Measurements from ENCODE around the gene EPHA5.

Gene EPHA5

GRCh38 chr4:65656008-65656407 lies 14.3 kb downstream of the EPHA5 start:
- no peak for TF ChIP-seq CTCF (IDR thresholded peaks at IDR 0.05; ENCODE audit: control extremely low read depth, extremely low read depth, low read depth, missing control alignments)
- ChIA-PET CTCF (interaction anchor here (1.5 kb wide), 1 partner anchor 20 kb away, joined by 3 read pairs; no protein-coding TSS in a partner anchor), POLR2A (no interaction called here)
- DNase-seq (ENCODE audit: extremely low spot score), result no peak

- TF ChIP-seq CTCF (IDR thresholded peaks at IDR 0.05; ENCODE audit: control extremely low read depth, extremely low read depth, low read depth, missing control alignments), result no peak
- POLR2A ChIA-PET, result no interaction called here
- CTCF ChIA-PET, result interaction anchor here (1.5 kb wide), 1 partner anchor 19 kb away, joined by 3 read pairs; no protein-coding TSS in a partner anchor
- DNase-seq (ENCODE audit: extremely low spot score), result no peak
Observed at GRCh38 chr4:65654976-65655375, 15.3 kb downstream of the EPHA5 start.

- ChIA-PET POLR2A (no interaction called here), CTCF (no interaction called here)
- TF ChIP-seq CTCF (IDR thresholded peaks at IDR 0.05; ENCODE audit: control extremely low read depth, extremely low read depth, low read depth, missing control alignments), result no peak
- DNase-seq (ENCODE audit: extremely low spot score), result no peak
Observed at GRCh38 chr4:65653740-65654361, 16.4 kb downstream of the EPHA5 start.

GRCh38 chr4:65651751-65652150 lies 18.5 kb downstream of the EPHA5 start:
- POLR2A ChIA-PET, result no interaction called here
- CTCF ChIA-PET, result interaction anchor here (1.3 kb wide), 1 partner anchor 10 kb away, joined by 3 read pairs; no protein-coding TSS in a partner anchor
- no peak for TF ChIP-seq CTCF (IDR thresholded peaks at IDR 0.05; ENCODE audit: control extremely low read depth, extremely low read depth, low read depth, missing control alignments)
- no peak for DNase-seq (ENCODE audit: extremely low spot score)

GRCh38 chr4:65651031-65651430 lies 19.3 kb downstream of the EPHA5 start:
- CTCF ChIA-PET, result interaction anchor here (1.3 kb wide), 1 partner anchor 11 kb away, joined by 3 read pairs; no protein-coding TSS in a partner anchor
- TF ChIP-seq CTCF (IDR thresholded peaks at IDR 0.05; ENCODE audit: control extremely low read depth, extremely low read depth, low read depth, missing control alignments), result no peak
- no peak for DNase-seq (ENCODE audit: extremely low spot score)
- POLR2A ChIA-PET, result no interaction called here

GRCh38 chr4:65646136-65646535 lies 24.2 kb downstream of the EPHA5 start:
- TF ChIP-seq CTCF (IDR thresholded peaks at IDR 0.05; ENCODE audit: control extremely low read depth, extremely low read depth, low read depth, missing control alignments), result no peak
- ChIA-PET POLR2A (no interaction called here), CTCF (no interaction called here)
- no peak for DNase-seq (ENCODE audit: extremely low spot score)

Data from GM10248 (cell line).